Caco-2 (cell line): Measurements from ENCODE around the gene LRRC4C. TPM values are rescaled to one million over a fixed set of nuclear protein-coding genes. Genes with fewer than 3 reads are reported as not detected.

Source experiments
- BruUV-seq: library from RNA; stranded (reverse); fragments of 400-500 nt; replicated peaks from 2 replicates; lab custom pipeline; 2021; lab: Mats Ljungman, UMichigan
- CTCF ChIA-PET: fragments of 300-600 bp; sonication (Branson Sonifier 250); formaldehyde crosslinking; loops from one replicate; lab custom pipeline; 2022; ENCODE audit warnings: antibody characterized with exemption; lab: Charles Lee
- POLR2A ChIA-PET: fragments of 300-600 bp; sonication (Branson Sonifier 250); formaldehyde crosslinking; loops from one replicate; lab custom pipeline; 2022; ENCODE audit warnings: antibody characterized with exemption; lab: Charles Lee
- DNase-seq, 2 experiments: peaks; one replicate each; pipeline versions ENCODE4 v3.0.0 to v3.0.0-alpha.2; 2020 to 2022
- H3K27me3 ChIP-seq: replicated peaks from 2 replicates; pipeline ENCODE4 v1.6.0; 2011; ENCODE audit warnings: low read length; ENCODE audit not compliant: control insufficient read depth, insufficient read depth
- H3K36me3 ChIP-seq: 2 replicates; pipeline ENCODE4 v1.5.1; 2011; ENCODE audit warnings: low read length; ENCODE audit not compliant: control insufficient read depth, insufficient read depth
- H3K4me1 ChIP-seq: fragments of 250-450 bp; sonication (Bioruptor Pico); 2 replicates; pipeline ENCODE4 v1.5.1; 2020; ENCODE audit warnings: mild to moderate bottlenecking
- H3K4me3 ChIP-seq: 2 replicates; pipeline ENCODE4 v1.5.1; 2011; ENCODE audit warnings: low read depth, mild to moderate bottlenecking, control low read depth, low read length
- H3K9me3 ChIP-seq: fragments of 250-450 bp; sonication (Bioruptor Pico); 2 replicates; pipeline ENCODE4 v1.5.1; 2020; ENCODE audit warnings: mild to moderate bottlenecking, moderate library complexity
- H3K27ac Mint-ChIP-seq: one replicate; pipeline ENCODE4 v1.8.0; 2022; ENCODE audit warnings: mixed read lengths; ENCODE audit not compliant: unreplicated experiment
- H3K27me3 Mint-ChIP-seq: one replicate; pipeline ENCODE4 v1.8.0; 2022; ENCODE audit warnings: mixed read lengths; ENCODE audit not compliant: insufficient read depth, unreplicated experiment
- H3K36me3 Mint-ChIP-seq: one replicate; pipeline ENCODE4 v1.8.0; 2022; ENCODE audit warnings: mild to moderate bottlenecking, mixed read lengths; ENCODE audit not compliant: insufficient read depth, unreplicated experiment
- H3K4me1 Mint-ChIP-seq: one replicate; pipeline ENCODE4 v1.8.0; 2022; ENCODE audit warnings: low read depth, mixed read lengths; ENCODE audit not compliant: unreplicated experiment
- H3K4me3 Mint-ChIP-seq: one replicate; pipeline ENCODE4 v1.8.0; 2022; ENCODE audit warnings: mild to moderate bottlenecking, moderate library complexity, mixed read lengths; ENCODE audit not compliant: unreplicated experiment
- H3K9me3 Mint-ChIP-seq: one replicate; pipeline ENCODE4 v1.8.0; 2022; ENCODE audit warnings: mixed read lengths; ENCODE audit not compliant: unreplicated experiment
- intact Hi-C: fragments of 100-400 bp; cut with micrococcal nuclease; formaldehyde crosslinking; loops from one replicate; pipeline ENCODE4 v1.10.0; 2022; ENCODE audit not compliant: unreplicated experiment
- total RNA-seq: library from RNA; stranded (reverse); gene quantifications from 2 replicates; pipeline ENCODE4 v1.2.3, GENCODE V29; 2022
- TF ChIP-seq, protein P1 (sequence below), 2 experiments: fragments of 200-600 bp in 1 of 2; IDR thresholded peaks; 1 replicate in 1 of 2; 2 replicates in 1 of 2; pipeline versions ENCODE4 v1.5.1 to v1.8.0; 2011 to 2022; ENCODE audit warnings: antibody characterized with exemption in 1 of 2, control low read depth in 1 of 2, inconsistent platforms in 1 of 2, low read depth in 1 of 2, low read length in 1 of 2, mild to moderate bottlenecking in 1 of 2, moderate library complexity in 1 of 2; ENCODE audit not compliant: insufficient read depth in 1 of 2, severe bottlenecking in 1 of 2, unreplicated experiment in 1 of 2

The LRRC4C gene
- total RNA-seq, 1 experiment from 2014 or later = not detected

- BruUV-seq = no TSS peak
- intact Hi-C loops = no loop called here
- DNase-seq = no peak
- CTCF ChIA-PET = no interaction called here
- Mint-ChIP-seq H3K9me3 (no peaks in the 10 kb centered on the region), H3K4me1 (peaks cover 6% of the 10 kb centered on the region), H3K27me3 (peaks cover 3% of the 10 kb centered on the region), H3K27ac (no peak overlapping the region), H3K36me3 (no peaks in the 10 kb centered on the region), H3K4me3 (no peak overlapping the region)
- TF ChIP-seq, protein P1, sequence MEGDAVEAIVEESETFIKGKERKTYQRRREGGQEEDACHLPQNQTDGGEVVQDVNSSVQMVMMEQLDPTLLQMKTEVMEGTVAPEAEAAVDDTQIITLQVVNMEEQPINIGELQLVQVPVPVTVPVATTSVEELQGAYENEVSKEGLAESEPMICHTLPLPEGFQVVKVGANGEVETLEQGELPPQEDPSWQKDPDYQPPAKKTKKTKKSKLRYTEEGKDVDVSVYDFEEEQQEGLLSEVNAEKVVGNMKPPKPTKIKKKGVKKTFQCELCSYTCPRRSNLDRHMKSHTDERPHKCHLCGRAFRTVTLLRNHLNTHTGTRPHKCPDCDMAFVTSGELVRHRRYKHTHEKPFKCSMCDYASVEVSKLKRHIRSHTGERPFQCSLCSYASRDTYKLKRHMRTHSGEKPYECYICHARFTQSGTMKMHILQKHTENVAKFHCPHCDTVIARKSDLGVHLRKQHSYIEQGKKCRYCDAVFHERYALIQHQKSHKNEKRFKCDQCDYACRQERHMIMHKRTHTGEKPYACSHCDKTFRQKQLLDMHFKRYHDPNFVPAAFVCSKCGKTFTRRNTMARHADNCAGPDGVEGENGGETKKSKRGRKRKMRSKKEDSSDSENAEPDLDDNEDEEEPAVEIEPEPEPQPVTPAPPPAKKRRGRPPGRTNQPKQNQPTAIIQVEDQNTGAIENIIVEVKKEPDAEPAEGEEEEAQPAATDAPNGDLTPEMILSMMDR (IDR thresholded peaks at IDR 0.05; ENCODE audit: insufficient read depth in 1 of 2, low read depth in 1 of 2, low read length in 1 of 2, severe bottlenecking in 1 of 2, unreplicated experiment in 1 of 2) = no peak
- POLR2A ChIA-PET = no interaction called here
- Histone ChIP-seq H3K36me3 (no peaks in the 10 kb centered on the region), H3K27me3 (no peaks in the 10 kb centered on the region), H3K9me3 (no peaks in the 10 kb centered on the region), H3K4me1 (no peaks in the 10 kb centered on the region), H3K4me3 (no peak overlapping the region)
Observed at GRCh38 chr11:40255457-40255856, 1204.0 kb downstream of the LRRC4C start.

DNA sequence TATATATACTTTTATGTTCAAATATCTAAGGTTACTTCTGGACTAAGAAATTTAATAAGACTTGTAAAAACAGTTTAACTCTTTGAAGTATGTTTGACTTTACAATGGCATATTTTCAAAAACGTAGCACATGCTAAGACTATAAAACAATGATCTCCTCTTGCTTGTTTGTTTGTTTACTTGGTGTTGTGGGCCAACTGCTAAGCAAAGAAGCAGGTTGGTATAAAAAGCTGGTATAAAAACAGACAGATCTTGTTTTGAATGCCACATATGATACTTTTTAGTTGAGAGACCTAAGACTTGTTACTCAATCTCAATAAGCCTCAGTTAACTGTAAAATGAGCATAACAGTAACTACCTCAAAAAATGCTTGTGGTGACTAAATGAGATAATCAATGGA is 1206.3 kb downstream of the LRRC4C start:
- CTCF ChIA-PET = no interaction called here
- Histone ChIP-seq H3K4me3 (no peak overlapping the region), H3K9me3 (no peaks in the 10 kb centered on the region), H3K27me3 (no peaks in the 10 kb centered on the region), H3K4me1 (no peaks in the 10 kb centered on the region), H3K36me3 (no peaks in the 10 kb centered on the region)
- Mint-ChIP-seq H3K36me3 (no peaks in the 10 kb centered on the region), H3K27ac (no peak overlapping the region), H3K4me1 (peaks cover 6% of the 10 kb centered on the region), H3K9me3 (no peaks in the 10 kb centered on the region), H3K4me3 (no peak overlapping the region), H3K27me3 (peaks cover 5% of the 10 kb centered on the region)
- TF ChIP-seq, protein P1 (IDR thresholded peaks at IDR 0.05; ENCODE audit: insufficient read depth in 1 of 2, low read depth in 1 of 2, low read length in 1 of 2, severe bottlenecking in 1 of 2, unreplicated experiment in 1 of 2) = no peak
- DNase-seq = no peak
- no TSS peak for BruUV-seq
- POLR2A ChIA-PET = no interaction called here
- intact Hi-C loops = no loop called here

- intact Hi-C loops = no loop called here
- H3K27me3 ChIP-seq = no peaks in the 10 kb centered on the region
- peaks cover 6% of the 10 kb centered on the region for H3K4me1 Mint-ChIP-seq
- H3K4me1 ChIP-seq = no peaks in the 10 kb centered on the region
- DNase-seq = no peak
- POLR2A ChIA-PET = no interaction called here
- no peak overlapping the region for H3K4me3 ChIP-seq
- H3K36me3 ChIP-seq = no peaks in the 10 kb centered on the region
- H3K36me3 Mint-ChIP-seq = no peaks in the 10 kb centered on the region
- H3K27me3 Mint-ChIP-seq = peaks cover 6% of the 10 kb centered on the region
- H3K27ac Mint-ChIP-seq = no peak overlapping the region
- TF ChIP-seq, protein P1 (IDR thresholded peaks at IDR 0.05; ENCODE audit: insufficient read depth in 1 of 2, low read depth in 1 of 2, low read length in 1 of 2, severe bottlenecking in 1 of 2, unreplicated experiment in 1 of 2) = no peak
- no peaks in the 10 kb centered on the region for H3K9me3 Mint-ChIP-seq
- BruUV-seq = no TSS peak
- CTCF ChIA-PET = no interaction called here
- no peaks in the 10 kb centered on the region for H3K9me3 ChIP-seq
- H3K4me3 Mint-ChIP-seq = no peak overlapping the region
Observed at GRCh38 chr11:40252236-40252635, 1207.2 kb downstream of the LRRC4C start.
